Kasumi-1 (cell line): Measurements from ENCODE around the gene SEC22A.

Source experiments
- DNase-seq, 2 experiments: peaks; one replicate each; lab custom pipeline; 2025; lab: John Stamatoyannopoulos, UW

Gene SEC22A

GRCh38 chr3:123201557-123202427 lies at the start of gene SEC22A:
SEC22A (plus strand) TSS chr3:123201943; CDS start chr3:123209218, 7,275 bp downstream.
- peak; percentile 95 to 96 for DNase-seq

- DNase-seq, result no peak
Measured at GRCh38 chr3:123152687-123153086, 49.1 kb upstream of the SEC22A start.

- no peak for DNase-seq
Measured at GRCh38 chr3:123153125-123154019, 48.4 kb upstream of the SEC22A start.

- DNase-seq, result peak; percentile 47 to 54
Measured at GRCh38 chr3:123154020-123154985, 47.4 kb upstream of the SEC22A start.

GRCh38 chr3:123155471-123156011 lies 46.2 kb upstream of the SEC22A start:
- no peak for DNase-seq

- DNase-seq, result no peak
Measured at GRCh38 chr3:123156276-123156995, 45.3 kb upstream of the SEC22A start.

- DNase-seq, result no peak
Measured at GRCh38 chr3:123157209-123157597, 44.5 kb upstream of the SEC22A start.

- no peak for DNase-seq
Measured at GRCh38 chr3:123157598-123158287, 44.0 kb upstream of the SEC22A start.

GRCh38 chr3:123158330-123158729 lies 43.4 kb upstream of the SEC22A start:
- no peak for DNase-seq

GRCh38 chr3:123158899-123159390 lies 42.8 kb upstream of the SEC22A start:
- no peak for DNase-seq

- no peak for DNase-seq
Measured at GRCh38 chr3:123159926-123160635, 41.7 kb upstream of the SEC22A start.

GRCh38 chr3:123161167-123161566 lies 40.6 kb upstream of the SEC22A start:
- no peak for DNase-seq

GRCh38 chr3:123163141-123163540 lies 38.6 kb upstream of the SEC22A start:
- DNase-seq, result no peak

- DNase-seq, result no peak
Measured at GRCh38 chr3:123165163-123165562, 36.6 kb upstream of the SEC22A start.

GRCh38 chr3:123167686-123168085 lies 34.1 kb upstream of the SEC22A start:
- DNase-seq, result no peak

GRCh38 chr3:123168122-123168521 lies 33.6 kb upstream of the SEC22A start:
- DNase-seq, result no peak

- no peak for DNase-seq
Measured at GRCh38 chr3:123168605-123169004, 33.1 kb upstream of the SEC22A start.

GRCh38 chr3:123169492-123169929 lies 32.2 kb upstream of the SEC22A start:
- no peak for DNase-seq

GRCh38 chr3:123169930-123170329 lies 31.8 kb upstream of the SEC22A start:
- no peak for DNase-seq
